HG03565 (cell line): Measurements from ENCODE around the gene PTPRA.
A peak's percentile ranks its signal among the peaks of the same experiment; 100 is the strongest.

Experiments
- ATAC-seq: cut with Tn5 transposase; IDR thresholded peaks from one replicate; pipeline ENCODE4 v1.9.1; 2021; ENCODE audit warnings: mild to moderate bottlenecking, moderate library complexity; ENCODE audit not compliant: unreplicated experiment

The PTPRA gene

GRCh38 chr20:2851086-2851485 lies 22.2 kb upstream of the PTPRA start:
- no peak for ATAC-seq

- no peak for ATAC-seq
Observed at GRCh38 chr20:2858591-2858990, 14.7 kb upstream of the PTPRA start.

DNA sequence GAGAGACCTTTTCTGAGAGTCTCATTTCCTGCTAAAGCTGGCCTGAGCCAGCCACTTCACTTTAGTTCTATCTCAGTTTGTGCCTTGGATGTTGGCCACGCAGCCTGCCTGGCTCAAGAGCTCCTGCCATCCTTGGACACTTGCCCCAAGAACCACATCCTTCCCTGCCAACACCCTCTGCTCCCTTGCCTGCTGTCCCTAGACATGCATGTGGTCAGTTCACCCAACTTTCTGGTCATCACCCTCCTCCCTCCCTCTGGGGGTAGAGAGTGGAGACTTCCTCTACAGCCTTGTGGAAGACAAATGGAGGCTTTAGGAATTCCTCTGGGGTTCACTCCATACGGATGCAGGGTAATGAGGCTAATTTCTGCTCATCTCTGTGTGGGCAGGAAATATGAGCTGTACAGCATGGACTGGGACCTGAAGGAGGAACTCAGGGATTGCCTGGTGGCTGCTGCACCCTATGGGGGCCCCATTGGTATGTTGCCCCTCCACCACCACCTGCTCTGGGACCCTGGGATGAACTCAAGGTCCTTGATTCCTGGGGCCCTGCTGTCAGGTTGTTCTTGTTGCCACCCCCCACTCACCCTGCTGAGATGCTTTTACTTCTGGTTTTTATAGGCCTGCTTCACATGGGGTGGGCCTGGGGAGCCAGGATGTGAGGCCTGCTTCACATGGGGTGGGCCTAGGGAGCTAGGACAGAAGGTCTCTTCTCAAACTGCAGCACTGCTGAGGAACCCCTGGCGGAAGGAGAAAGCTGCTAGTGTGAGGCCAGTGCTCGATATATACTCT lies 13.8 kb upstream of the PTPRA start:
- ATAC-seq, result no peak

- no peak for ATAC-seq
Observed at GRCh38 chr20:2864626-2865025, 8.7 kb upstream of the PTPRA start.

DNA sequence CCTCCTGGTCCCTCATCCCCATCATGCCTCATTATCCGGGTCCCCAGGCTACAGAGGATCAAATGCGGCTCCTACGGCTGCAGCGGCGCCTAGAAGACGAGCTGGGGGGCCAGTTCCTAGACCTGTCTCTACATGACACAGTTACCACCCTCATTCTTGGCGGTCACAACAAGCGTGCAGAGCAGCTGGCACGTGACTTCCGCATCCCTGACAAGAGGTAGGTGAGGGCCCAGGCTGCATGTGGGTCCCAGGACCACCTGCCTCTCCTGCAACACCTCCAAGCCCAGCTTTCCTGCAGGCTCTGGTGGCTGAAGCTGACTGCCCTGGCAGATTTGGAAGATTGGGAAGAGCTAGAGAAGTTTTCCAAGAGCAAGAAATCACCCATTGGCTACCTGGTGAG lies 8.2 kb upstream of the PTPRA start:
- no peak for ATAC-seq

DNA sequence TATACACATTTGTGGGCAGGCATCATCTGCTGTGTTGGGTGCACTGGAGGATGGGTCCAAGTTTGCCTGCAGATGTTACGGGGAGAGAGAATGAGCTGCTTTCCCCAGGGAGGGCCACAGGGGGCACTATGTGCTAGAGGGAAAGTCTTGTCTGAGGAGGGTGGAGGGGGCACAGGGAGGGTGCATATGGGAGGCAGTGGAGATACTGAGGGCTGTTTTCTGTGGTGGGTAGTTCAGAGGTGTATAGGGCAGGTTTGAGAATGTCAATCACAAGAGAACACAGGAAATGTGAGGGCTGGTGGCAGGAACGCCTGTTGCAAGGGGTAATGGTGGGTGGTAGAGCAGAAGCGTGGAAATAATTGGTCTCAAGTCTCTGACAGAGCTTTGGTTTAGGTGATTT lies 7.7 kb upstream of the PTPRA start:
- ATAC-seq, result no peak

GRCh38 chr20:2866236-2866635 lies 7.0 kb upstream of the PTPRA start:
- ATAC-seq, result no peak

GRCh38 chr20:2867081-2867864 lies 6.0 kb upstream of the PTPRA start:
- no peak for ATAC-seq

DNA sequence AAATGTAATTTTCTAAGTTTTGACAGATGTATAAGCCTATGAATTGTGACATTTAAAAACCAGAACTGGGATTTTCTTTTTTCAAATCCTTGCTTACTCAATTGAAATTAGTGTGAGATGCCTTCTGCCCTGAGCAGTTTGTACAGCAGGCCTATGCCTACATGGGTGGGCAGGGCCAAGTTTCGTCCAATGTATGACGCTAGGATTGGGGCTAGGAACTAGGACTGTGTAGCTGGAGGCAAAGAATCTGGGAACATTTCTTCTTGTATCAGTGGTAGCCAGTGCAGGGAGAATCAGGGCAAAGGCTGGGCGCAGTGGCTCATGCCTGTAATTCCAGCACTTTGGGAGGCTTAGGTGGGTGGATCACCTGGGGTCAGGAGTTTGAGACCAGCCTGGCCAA lies 3.9 kb upstream of the PTPRA start:
- ATAC-seq, result no peak

DNA sequence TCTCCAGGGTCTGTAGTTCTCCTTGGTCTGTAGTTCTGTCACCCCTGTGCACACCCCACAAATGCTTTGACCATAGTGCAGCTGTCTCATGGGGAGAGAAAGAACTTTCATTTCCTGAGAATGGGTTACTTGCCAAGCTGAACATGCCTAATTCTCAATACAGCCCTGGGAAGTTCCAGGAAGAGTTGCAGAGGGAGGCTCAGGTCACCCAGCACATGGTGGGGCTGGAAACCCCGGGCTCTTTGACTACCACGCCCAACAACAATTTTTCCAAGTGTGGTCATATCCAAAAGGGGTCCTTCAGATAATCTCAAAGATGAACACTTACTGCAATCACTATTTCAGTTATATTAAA lies 2.2 kb upstream of the PTPRA start:
- ATAC-seq, result no peak

DNA sequence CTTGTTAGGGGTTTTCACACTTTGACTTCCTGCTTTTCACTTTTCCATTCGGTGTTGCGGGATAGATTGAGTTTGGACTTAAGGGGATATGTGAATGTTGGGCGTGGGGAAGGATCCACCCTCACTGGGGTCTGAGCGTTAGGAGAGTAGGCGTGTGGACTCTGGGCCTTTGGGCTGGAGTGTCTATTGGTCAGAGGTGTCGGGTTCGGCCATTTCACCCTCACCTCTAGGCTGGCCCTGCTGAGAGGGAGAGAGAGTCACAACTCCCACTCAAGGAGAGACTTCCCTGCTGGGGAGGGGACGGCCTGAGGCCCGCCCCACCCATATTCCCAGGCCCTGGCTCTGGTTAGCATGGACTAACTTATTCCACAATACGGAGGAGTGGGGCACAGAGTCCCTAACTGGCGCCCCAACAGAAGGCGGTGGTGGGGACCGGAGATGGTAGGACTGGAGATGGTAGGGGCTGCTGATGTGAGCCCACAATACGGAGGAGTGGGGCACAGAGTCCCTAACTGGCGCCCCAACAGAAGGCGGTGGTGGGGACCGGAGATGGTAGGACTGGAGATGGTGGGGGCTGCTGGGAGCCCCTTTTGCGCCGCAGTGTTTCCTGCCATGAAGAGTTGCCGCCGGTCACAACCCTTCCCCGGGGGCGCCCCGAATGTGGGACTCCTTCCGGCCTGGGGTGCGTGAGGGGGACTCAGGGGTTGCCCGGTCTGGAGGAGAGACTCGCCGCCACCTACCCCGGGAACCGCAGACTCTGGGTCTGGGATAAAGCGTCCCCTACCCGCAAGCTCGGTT lies 1.4 kb upstream of the PTPRA start:
- no peak for ATAC-seq

- ATAC-seq, result no peak
Observed at GRCh38 chr20:2872459-2873009, 747 bp upstream of the PTPRA start.

GRCh38 chr20:2873747-2874041 lies 413 bp downstream of the PTPRA start:
- ATAC-seq, result peak; percentile 33

- no peak for ATAC-seq
Observed at GRCh38 chr20:2874456-2874855, 1.2 kb downstream of the PTPRA start.

- no peak for ATAC-seq
Observed at GRCh38 chr20:2875690-2876203, 2.5 kb downstream of the PTPRA start.

GRCh38 chr20:2878515-2878914 lies 5.2 kb downstream of the PTPRA start:
- ATAC-seq, result no peak

- ATAC-seq, result no peak
Observed at GRCh38 chr20:2879146-2879545, 5.9 kb downstream of the PTPRA start.

DNA sequence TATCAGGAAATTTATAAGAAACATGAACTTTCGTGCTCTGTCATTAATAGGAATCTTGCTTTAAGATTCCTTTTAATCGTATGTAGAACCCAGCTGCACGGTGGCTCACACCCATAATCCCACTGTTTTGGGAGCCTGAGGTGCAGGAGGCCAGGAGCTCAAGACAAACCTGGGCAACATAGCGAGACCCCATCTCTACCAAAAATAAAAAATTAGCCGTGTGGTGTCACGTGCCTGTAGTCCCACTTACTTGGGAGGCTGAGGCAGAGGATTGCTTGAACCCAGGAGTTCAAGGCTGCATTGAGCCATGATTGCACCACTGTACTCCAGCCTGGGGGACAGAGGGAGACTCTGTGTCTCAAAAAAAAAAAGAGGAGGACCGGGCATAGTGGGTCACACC lies 7.4 kb downstream of the PTPRA start:
- ATAC-seq, result no peak

- ATAC-seq, result no peak
Observed at GRCh38 chr20:2883726-2884637, 10.7 kb downstream of the PTPRA start.

DNA sequence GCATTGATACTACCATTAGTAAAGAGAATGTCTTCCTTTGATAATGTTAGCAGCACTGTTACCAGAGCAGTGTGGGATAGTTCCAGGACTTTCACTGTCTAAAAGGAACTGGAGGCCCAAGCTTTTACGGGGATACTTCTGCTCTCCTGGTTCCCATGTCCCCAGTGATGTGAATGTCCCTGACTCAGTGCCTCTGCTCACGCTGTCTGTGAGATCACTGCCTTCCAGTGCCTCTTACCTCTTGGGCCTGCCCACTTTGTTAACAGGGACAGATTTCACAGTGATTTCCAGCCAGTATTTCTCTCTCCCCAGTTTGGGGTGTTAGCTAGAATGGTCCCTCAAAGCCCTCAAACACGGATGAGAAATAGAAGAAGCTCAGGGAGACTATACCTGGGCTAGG lies 14.4 kb downstream of the PTPRA start:
- ATAC-seq, result no peak
